NCI-H345 treated with DMSO at 0.1 percent for 48 hours (cell line): ENCODE measurements around the gene KANSL2.

Experiments
- DNase-seq: peaks from one replicate; lab custom pipeline; 2025; ENCODE audit not compliant: unreplicated experiment; lab: John Stamatoyannopoulos, UW

Gene KANSL2

DNA sequence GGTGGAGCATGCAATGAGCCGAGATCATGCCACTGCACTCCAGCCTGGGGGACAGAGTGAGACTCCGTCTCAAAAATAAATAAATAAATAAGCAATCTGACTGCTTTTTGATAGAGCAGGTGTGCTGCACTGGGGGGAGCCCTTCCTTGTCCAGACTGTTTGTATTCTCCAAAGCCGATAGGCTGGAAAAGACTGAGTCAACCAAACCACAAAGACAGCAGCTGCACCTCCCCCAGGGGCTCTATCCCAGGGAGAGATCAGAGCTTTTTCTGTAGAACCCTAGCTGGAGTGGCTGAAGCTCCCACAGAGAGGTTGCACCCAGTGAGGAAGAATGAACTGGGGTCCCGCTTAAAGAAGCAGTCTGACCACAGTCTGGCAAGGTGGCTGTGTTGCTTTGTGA lies 66.4 kb downstream of the KANSL2 start:
- DNase-seq: no peak

DNA sequence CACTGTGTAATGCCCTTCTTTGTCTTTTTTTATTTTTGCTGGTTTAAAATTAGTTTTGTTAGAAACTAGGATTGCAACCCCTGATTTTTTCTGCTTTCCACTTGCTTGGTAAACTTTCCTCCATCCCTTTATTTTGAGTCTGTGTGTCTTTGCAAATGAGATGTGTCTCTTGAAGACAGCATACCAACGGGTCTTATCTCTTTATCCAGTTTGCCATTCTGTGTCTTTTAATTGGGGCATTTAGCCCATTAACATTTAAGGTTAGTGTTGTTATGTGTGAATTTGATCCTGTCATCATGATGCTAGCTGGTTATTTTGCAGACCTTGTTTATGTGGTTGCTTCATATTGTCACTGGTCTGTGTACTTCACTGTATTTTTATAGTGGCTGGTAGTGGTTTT lies 68.7 kb downstream of the KANSL2 start:
- DNase-seq: no peak
